Nephron (organoid): ENCODE results near the gene CHD9.

ENCODE experiments used
- H3K27ac Mint-ChIP-seq, 3 experiments: 2 replicates each; pipeline ENCODE4 v1.8.0; 2020; ENCODE audit warnings: mixed read lengths in 3 of 3, mild to moderate bottlenecking in 2 of 3, moderate library complexity in 1 of 3
- H3K27me3 Mint-ChIP-seq: 2 replicates; pipeline ENCODE4 v1.8.0; 2021; ENCODE audit warnings: low read depth, mild to moderate bottlenecking, moderate library complexity, mixed read lengths
- H3K36me3 Mint-ChIP-seq: 2 replicates; pipeline ENCODE4 v1.8.0; 2020; ENCODE audit warnings: low read depth, mixed read lengths
- H3K4me1 Mint-ChIP-seq: 2 replicates; pipeline ENCODE4 v1.8.0; 2020; ENCODE audit warnings: mixed read lengths
- H3K4me3 Mint-ChIP-seq, 3 experiments: 2 replicates each; pipeline ENCODE4 v1.8.0; 2020; ENCODE audit warnings: mild to moderate bottlenecking in 3 of 3, mixed read lengths in 3 of 3, moderate library complexity in 2 of 3
- H3K9me3 Mint-ChIP-seq: 2 replicates; pipeline ENCODE4 v1.8.0; 2020; ENCODE audit warnings: mixed read lengths
- CTCF ChIP-seq, 3 experiments: fragments of 200-600 bp; sonication (generic); IDR thresholded peaks; one replicate each; pipeline ENCODE4 v1.5.0; 2021; ENCODE audit warnings: antibody characterized with exemption in 3 of 3; ENCODE audit not compliant: unreplicated experiment in 3 of 3

Gene CHD9

GRCh38 chr16:53099318-53100130 lies 44.7 kb downstream of the CHD9 start:
- no peaks in the 10 kb centered on the region for H3K9me3 Mint-ChIP-seq
- H3K36me3 Mint-ChIP-seq = no peaks in the 10 kb centered on the region
- peak overlapping the region; percentile 75 to 79 (median 76) for H3K4me3 Mint-ChIP-seq
- no peaks in the 10 kb centered on the region for H3K27me3 Mint-ChIP-seq
- peak overlapping the region; percentile 96 to 98 (median 97) for H3K27ac Mint-ChIP-seq
- peaks cover 39% of the 10 kb centered on the region for H3K4me1 Mint-ChIP-seq
- TF ChIP-seq CTCF (IDR thresholded peaks at IDR 0.05; ENCODE audit: unreplicated experiment in 3 of 3) = no peak

- peak overlapping the region; percentile 96 to 98 (median 97) for H3K27ac Mint-ChIP-seq
- no peaks in the 10 kb centered on the region for H3K36me3 Mint-ChIP-seq
- no peak for TF ChIP-seq CTCF (IDR thresholded peaks at IDR 0.05; ENCODE audit: unreplicated experiment in 3 of 3)
- no peaks in the 10 kb centered on the region for H3K9me3 Mint-ChIP-seq
- peak overlapping the region; percentile 75 to 79 (median 76) for H3K4me3 Mint-ChIP-seq
- no peaks in the 10 kb centered on the region for H3K27me3 Mint-ChIP-seq
- peaks cover 32% of the 10 kb centered on the region for H3K4me1 Mint-ChIP-seq
These were observed 45.4 kb downstream of the CHD9 start for GRCh38 chr16:53100131-53100748.

DNA sequence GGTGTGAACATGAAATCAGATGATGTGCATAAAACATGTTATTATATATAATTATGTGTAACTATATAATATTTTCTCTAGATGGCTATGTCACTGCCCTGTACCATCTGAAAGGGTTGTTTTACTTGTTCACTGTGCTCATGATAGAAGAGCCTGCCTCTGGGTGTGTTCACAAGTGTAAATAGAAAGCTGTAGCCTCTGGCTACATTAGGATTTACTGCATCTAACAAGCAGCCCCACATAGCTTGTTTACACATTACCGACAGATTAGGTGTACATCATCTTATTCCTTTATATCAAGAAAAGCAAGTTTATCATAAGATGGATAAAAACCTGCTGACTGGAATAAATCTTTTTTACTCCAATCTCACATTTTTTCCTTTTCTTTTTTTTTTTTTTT lies 46.1 kb downstream of the CHD9 start:
- H3K4me1 Mint-ChIP-seq = peaks cover 32% of the 10 kb centered on the region
- no peaks in the 10 kb centered on the region for H3K27me3 Mint-ChIP-seq
- peak overlapping the region; percentile 26 to 70 (median 38) for H3K4me3 Mint-ChIP-seq
- no peak for TF ChIP-seq CTCF (IDR thresholded peaks at IDR 0.05; ENCODE audit: unreplicated experiment in 3 of 3)
- no peaks in the 10 kb centered on the region for H3K9me3 Mint-ChIP-seq
- peak overlapping the region; percentile 96 to 98 (median 97) for H3K27ac Mint-ChIP-seq
- no peaks in the 10 kb centered on the region for H3K36me3 Mint-ChIP-seq

DNA sequence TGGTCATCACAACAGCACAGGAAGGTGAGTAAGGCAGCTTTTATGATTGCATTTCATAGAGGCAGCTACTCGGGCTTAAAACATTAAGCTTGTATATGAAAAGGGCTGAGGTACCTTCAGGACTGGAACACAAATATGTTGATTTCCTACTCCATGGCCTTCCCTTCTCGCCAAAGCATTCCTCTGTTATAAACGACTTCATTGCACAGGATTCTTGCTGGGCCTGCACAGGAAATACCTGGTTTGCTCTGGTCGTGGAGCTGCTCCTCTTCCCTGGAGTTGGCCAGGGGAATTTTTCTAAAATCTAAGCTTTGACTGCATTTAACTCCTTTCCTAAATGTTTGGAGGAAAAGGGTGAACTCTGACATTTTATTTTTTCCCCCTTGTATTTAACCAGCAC lies 49.0 kb downstream of the CHD9 start:
- Mint-ChIP-seq H3K4me3 (no peak overlapping the region), H3K4me1 (peaks cover 21% of the 10 kb centered on the region), H3K9me3 (no peaks in the 10 kb centered on the region), H3K36me3 (peaks cover 4% of the 10 kb centered on the region), H3K27me3 (no peaks in the 10 kb centered on the region), H3K27ac (peak overlapping the region in 1 of 3 experiments; percentile 69)
- no peak for TF ChIP-seq CTCF (IDR thresholded peaks at IDR 0.05; ENCODE audit: unreplicated experiment in 3 of 3)

DNA sequence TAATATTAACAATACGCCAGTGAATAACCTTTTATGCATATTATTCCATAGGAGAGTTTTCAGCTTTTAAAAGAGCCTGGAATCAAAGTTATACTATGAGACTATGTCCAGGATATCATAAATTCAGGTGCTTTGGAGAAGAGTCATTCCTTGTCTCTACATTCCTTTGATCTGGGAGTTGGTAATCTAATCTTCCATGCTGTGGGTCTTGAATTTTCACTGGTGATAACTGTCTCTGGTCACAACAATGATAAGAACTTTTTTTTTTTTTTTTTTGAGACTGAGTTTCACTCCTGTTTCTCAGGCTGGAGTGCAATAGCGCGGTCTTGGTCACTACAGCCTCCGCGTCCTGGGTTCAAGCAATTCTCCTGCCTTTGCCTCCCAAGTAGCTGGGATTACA lies 50.8 kb downstream of the CHD9 start:
- H3K9me3 Mint-ChIP-seq = no peaks in the 10 kb centered on the region
- TF ChIP-seq CTCF (IDR thresholded peaks at IDR 0.05; ENCODE audit: unreplicated experiment in 3 of 3) = no peak

More for the DNA sequence above, 50.8 kb downstream of the CHD9 start:
- Mint-ChIP-seq H3K36me3 (peaks cover 4% of the 10 kb centered on the region), H3K27me3 (no peaks in the 10 kb centered on the region), H3K4me3 (no peak overlapping the region), H3K4me1 (peaks cover 6% of the 10 kb centered on the region), H3K27ac (no peak overlapping the region)
